GM18861 (cell line): ENCODE results near the gene SMAD5.

Experiments
- ATAC-seq: cut with Tn5 transposase; IDR thresholded peaks from one replicate; pipeline ENCODE4 v1.9.1; 2021; ENCODE audit not compliant: unreplicated experiment

Gene SMAD5

DNA sequence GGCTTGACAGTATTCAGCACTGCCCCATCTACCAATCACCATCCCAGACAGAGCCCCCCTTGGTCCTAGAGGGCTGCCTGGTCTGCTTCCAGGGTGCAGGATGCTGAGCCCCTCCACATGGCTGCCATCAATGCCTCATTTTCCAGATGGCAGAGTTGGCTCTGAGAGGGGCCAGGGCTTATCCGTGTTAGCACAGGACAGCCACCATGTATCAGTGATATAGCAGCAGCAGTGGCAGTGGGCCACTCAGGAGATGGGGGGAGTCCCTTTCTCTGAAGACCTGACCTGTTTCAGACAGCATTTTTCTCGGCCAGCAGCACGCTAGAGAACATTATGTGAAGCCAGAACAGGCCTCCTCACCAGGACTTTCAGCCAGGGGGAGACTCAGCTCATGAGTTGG lies 61.9 kb downstream of the SMAD5 start:
- no peak for ATAC-seq

DNA sequence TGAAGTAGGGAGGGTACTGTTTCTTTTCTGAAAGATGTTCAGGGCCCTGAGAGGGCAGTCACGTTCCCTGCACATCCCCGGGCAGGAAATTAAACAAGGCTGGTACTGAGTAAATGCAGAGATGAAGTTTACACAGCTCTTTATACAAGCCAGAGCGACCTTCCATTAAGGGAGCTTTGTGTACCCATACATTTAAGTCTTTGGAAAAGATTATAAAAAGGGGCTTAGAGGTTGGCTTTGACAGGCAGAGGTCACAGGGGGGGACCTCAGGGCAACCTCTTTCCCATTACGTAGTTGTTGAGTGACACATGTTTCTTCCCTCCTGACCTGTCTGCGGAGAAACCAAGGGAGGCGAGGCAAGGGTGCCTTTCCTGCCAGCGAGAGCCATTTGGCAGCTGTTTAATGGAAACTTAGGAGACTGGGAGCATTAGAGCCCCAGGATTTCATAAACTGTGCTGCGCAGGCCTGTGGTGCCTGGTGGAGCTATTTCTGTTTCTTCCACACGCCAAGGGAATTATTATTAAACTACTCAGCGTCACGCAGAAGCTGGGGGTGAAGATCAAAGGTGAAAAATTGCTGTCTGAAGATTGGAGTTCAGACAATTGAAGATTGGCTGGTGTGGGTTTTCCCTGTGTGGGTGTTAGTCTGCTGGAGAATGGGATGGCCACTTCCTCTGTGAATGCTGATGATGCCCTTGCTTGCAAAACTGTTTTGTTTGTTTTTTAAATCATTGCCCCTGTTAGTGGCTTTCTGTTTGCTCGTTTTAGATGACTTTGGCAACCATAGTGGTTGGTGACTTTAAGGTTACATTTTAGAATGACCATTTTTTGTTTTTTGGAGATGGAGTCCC lies 63.6 kb downstream of the SMAD5 start:
- no peak for ATAC-seq

DNA sequence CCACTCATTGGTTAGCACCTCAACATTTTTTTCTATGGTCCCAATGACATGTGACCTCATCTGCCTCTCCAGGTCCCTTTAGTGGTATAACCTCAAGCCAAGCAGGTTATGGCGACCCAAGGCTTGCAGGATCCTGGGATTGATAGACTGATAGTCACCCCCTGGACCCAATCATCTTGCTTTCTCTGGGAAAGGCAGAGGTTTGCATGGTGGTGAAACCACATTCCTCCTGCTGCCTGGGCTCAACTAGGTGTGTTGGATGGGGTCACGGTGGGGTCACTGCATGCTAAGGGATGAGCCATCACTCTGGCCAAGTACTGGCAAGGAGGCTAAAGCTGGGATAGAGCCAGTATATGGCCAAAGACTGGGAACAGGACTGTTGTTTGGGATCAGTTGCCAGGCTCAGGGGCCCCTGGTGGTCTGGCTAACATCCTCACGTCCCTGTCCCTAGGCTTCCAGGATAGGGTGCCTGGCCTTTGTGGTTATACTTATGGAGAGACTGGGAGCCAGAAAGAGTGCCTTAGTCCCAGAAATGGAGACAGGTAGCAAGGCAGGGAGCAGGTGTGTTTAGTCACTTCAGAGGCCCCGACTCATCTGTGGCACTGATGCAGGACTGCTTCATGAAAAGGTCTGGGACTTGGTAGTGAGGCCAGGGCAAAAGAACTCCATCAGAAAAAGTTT lies 65.0 kb downstream of the SMAD5 start:
- ATAC-seq, result no peak

DNA sequence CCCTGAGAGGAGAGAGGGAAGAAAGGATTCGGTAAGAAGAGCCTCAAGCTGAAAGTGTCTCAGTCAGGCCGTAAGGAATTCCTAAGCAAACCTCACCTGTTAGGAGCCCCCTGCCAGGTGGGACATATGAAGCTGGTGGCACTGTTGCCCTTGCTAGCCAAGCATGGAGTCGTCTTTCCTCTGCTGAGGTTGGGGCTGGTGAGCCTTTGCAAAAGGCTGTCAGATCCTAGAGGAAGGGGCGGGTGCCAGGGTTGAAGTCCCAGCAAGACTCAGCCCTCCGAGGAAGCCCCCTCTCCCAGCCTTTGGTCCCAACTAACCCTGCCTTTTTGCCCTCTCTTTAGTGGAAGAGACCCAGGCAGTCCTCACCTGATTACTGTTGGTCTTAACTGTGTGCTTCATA lies 65.8 kb downstream of the SMAD5 start:
- ATAC-seq, result no peak

DNA sequence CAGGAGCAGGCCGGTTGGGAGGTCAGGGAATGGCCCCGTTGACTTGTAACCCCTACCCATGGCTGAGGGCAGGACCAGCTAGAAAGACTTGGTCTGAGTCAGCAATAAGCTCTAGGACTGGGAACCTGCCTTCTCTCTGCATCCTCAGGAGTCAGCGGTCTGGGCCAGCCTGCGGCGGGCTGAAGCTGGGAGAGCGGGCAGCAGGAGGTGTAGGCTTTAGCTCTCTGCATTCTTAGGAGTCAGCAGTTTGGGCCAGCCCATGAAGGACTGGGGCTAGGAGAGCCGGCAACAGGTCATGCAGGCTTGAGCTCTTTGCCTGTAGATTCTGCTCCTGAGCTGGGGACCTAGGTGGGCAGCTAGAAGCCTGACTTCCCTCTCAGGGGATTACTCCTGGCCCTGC lies 66.8 kb downstream of the SMAD5 start:
- ATAC-seq, result no peak

DNA sequence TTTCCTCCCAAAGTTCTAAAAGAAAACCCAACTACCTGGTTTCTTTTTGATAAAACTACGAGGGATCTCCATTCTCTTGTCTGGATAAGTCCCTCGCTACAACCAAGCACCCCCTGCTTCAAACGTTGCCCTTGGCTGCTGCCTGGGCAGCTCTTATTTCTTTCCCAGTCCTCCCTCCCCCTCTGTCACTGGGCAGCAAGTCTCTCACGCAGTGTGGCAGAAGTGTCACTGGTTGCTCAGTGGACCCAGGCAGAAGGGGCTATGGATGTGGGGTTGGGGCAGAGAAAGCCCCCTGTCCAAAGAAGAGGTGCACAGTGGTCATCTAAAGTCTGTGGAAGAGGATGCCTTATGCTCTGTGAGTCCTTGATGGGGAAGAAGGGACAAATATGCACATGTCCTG lies 67.5 kb downstream of the SMAD5 start:
- no peak for ATAC-seq

DNA sequence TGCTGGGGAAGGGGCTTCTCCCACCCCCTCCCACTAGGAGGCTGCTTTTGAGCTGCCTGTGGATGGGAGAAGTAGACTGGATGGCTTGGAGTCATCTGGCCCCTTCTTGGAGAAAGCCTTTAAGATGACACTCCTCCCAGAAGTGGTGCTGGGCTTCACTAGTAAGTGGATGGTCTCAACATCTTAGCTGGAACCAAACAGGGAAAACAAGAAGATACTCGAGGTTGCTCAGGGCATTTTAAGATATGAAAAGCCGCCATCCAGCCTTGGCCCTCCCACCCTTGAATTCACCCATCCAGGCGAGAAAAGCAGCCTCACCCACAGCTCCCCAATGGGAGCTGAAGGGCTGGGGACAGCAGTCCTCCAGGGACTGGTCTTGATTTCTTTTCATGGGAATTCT lies 68.1 kb downstream of the SMAD5 start:
- no peak for ATAC-seq

DNA sequence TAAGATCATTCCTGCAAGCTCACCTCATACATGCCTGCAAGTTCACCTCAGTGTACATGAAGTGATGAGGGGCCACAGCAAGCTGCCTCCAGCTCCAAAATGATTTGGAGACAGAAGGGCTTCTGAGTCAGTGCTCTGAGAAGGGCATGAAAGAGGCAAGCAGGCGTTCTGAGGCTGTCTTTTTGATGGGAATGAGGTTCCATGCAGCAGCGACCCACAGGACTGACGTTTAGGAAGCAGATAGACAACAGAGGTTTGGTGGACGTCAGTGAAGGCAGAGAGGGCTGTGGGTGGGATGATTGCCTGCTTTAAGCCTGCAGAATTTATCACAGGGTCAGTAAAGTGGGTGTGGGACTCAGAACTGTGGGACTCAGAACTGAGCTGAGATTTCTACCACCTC lies 69.2 kb downstream of the SMAD5 start:
- ATAC-seq, result no peak

DNA sequence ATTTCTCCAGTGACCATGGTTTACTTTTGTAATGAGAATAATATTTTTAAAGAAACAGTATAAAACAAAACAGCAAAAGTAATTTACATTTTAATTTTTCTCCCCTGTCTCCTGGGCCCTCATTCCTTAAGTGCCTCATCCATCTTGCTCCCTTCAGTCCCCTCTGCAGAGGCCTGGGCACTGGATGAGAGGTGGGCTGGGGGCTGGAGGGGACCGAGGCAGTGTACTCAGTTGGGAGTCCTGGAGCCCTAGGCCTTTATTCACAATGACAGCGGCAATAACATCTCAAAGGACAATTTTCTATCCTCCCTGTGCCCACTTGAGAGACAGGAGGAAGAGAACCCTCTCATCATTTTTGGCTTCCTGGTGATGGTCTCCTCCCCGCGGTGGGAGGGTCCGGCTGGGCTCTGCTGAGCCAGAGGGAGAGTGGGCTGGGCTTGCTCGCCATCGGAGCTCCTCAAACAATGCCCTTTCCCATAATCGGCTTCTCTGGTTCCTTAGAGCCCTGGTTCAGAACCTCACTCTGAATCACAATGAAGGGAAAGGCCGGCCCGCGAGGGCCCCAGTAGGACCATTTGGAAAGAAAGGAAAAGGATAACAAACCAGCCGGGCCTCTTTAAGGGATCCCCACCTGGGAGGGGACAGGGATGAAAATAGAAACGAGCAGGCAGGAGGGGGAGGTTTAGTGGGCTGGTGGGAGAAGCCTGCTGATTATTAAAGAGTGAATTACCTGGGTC lies 70.0 kb downstream of the SMAD5 start:
- ATAC-seq, result no peak

DNA sequence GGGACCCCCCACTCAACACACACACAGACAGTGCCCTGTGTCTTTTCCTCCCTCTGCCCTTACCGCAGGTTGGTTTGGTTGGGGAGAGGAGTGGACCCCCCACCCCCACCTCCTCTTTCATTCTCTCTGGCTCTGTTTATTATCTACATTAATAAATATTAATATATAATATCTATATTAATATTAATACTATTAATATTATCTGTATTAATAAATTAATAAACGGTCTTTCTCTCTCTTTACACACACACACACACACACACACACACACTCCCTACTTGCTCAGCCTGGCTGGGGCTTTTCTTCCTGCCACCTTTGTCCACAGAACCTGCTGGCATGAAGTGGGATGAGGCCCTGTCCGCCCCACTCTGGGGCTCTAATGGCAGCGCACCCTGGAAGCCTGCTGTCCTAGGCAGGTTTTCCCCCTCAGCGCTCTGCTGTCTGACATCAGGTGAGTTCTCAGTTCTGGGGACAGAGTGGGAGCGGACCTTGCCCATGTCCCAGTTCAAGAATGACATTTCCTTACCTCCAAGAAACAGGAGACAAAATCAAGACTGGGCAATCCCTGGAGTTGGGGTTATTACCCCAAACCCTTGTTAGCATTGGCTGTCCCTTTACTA lies 70.8 kb downstream of the SMAD5 start:
- ATAC-seq, result no peak

DNA sequence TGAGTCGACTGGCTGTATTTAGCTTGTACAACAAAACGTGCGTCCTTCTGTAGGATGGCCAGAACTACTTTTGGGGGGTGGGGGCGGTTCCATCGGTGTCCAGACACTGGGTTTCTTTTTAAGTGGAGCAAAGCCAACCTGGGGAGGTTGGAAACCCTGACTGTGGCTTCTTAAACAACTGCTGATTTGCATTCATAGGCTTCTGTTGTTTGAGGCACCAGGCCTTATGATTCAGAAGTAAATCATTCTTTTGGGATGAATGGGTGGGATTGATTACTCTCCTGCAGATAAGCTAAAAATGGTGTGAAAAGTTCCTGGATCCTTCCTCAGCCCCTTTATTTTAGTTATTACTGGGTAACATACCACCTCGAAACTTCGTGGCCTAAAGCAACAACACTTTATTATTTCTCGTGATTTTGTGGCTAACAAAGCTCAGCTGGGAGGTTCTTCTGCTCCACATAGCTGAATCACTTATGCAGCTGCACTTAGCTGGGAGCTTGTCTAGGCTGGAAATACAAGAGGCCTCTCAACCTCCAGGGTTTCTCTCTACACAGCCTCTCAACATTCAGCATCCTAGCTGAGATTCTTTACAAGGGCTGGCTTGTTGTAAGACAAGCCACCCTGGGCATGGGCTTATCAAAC lies 72.5 kb downstream of the SMAD5 start:
- ATAC-seq, result no peak

DNA sequence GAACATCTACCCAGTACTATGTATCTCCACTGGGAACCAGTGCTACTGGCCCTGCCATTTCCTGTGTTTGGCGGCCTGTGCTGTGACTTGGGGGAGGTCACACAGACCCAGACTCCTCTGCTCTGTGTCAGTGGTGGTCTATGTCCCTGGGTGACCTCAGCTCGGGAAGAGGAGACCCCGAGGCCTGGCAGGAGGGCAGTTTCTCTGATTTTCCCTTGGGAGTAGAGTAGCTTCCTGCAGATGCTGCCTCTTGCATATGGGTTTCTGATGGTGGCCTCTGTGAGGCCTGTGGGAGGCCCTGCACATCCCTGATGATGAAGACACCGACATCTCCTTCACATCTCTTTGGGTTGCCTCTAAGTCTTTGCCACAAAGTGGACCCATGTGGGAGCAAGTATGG lies 73.3 kb downstream of the SMAD5 start:
- no peak for ATAC-seq

DNA sequence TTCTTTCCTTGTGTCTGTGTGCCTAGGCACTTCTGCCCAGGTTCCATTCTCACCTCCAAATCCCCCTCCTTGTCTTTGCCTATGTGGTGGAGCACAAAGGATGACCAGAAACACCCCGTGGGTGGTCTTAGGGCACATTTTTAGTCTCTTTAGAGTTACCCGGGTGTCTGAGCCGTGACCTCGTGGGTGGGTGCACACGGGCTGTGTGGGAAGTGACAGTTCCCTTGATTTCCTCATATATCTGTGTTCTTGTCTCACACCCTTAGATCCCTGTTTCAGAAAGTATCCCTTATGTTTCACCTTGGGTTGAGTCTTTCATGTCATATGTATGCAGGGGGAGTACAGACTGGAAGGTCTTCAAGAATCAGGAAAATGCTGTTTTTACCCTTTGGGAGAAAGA lies 73.7 kb downstream of the SMAD5 start:
- no peak for ATAC-seq

DNA sequence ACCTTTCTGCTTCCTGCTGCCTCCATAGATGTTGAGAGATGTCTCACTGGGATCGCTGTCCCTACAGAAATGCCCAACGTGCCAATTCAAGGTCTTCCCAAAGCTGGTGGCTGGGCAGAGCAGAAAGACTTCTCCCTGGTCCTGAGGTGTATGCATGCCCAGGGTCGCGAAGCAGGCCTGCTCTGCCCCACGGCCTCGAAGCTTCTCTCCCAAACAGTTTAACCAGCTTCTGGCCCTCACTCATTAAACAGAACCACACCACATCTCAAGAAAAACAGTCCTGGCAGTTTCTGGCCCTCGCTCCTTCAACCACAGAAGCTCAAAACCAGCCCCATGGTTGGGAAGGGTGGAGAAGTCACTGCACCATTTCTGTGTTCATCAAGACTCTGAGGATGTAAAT lies 75.0 kb downstream of the SMAD5 start:
- ATAC-seq, result no peak

DNA sequence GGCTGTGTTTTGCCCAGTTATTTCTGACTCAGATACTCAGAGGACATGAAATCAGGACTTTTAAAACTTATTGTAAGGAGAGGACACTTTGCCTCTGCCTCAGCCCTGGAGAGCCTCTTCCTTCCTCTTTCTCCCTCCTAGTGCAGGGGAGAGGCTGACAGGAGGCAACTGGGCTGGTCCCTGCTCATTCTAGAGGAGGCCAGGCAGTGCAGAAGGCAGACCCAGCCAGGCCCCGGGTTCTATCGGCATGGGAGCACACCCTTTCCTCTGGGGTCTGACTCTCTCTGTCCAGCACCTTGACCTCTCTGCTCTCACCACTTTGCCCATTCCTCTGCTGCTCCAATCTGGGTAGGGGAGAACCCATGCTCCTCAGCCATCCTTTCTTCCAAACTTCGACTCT lies 76.3 kb downstream of the SMAD5 start:
- ATAC-seq, result no peak

DNA sequence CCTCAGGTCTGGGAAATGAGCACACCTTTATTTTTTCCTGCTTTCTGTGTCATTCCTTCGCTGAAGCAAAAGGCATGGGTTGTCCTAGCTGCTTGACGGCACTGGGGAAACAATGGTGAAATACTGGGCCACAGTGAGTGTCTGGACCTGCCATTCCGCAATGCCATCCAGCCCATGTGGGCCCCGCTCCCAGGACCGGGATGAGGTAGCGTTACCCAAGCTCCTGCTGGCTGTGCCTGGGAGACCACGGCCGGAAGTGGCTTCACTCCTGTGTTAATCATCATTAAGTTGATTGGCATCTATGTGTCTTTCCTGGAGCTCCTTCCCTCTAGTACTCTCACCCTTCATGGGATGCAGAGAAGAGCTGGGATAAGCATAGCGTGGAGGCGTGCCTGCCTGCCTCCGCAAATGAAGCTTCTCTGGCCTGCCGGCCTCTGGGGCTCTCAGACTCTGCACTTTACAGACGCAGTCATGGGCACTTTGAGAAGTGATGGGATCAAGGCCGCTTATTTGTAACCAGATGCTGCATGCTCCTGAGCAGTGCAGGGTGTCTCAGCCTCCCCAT lies 76.8 kb downstream of the SMAD5 start:
- no peak for ATAC-seq

DNA sequence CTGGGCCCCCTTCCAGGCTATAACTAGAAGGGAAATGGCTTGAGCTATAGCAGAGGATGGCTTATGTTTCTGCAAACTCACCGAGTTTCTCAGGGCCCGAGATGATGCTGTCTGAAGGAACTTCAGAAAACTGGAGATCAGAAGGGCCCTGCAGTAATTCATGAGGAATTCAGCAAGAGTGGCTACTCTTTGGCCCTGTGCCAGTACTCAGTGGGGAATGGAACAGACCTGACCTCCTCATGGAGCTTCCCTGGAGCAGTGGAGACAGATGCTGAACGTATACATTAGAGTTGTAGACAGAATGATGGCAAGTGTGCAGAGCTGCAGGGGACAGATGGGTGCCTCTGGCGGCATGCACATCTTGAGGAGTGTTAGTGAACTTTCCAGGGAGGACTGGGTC lies 77.6 kb downstream of the SMAD5 start:
- ATAC-seq, result no peak

DNA sequence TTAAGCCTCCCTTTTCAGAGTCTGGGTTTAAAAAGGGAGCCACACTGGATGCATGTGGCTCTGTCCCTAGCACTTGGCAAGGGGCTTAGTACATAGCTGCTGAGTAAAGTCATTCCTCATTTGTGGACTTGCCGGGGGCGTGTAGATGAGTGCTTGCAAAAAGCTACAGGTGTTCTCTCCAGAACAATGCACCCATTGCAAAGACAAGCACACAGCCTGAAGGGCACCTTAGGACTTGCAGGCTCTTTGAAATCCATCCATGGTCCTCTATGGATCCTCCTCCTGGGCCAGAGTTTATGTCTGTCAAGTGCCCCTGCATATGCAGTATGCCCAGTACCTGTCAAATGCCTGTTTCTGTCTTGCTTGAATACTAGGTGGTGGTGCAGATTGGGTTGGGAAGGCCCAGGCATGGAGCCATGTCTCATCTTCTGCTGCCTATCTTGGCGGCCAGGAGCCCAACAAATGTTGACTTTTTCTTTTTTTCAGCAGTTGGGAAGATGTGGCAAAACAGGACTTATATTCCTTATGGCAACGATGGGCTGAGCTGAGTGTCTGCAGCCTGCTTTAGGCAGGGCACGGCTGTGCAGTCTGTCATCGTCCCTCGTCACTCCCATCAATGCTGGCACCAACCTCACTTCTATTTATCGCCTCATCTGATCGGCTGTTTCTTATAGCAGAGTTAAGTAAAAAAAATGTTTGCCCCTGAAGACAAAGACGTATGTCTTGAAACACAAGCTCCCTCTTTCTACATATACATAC lies 78.8 kb downstream of the SMAD5 start:
- ATAC-seq, result no peak

DNA sequence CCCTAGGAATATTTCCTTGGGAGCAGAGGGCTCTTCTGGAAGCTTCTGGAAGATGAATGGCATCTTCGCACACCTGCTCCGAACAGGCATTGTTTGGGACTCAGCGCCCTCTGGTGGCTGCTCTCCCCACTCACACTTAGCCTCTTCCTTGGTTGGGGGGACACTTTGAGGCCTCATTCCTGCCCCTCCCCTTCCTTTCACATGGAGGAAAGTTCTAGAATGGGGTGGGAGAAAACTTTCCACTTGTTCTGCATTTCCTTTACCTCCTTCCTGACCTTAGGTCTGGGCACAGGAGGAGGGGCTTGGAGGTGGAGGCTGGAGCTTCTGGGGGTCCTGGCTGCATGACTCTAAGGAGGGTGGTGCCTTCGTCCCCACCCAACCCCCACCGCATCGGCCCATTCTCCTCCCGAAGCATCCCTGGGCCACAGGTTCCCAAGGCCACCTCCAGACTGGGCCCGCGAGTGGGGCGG lies 79.6 kb downstream of the SMAD5 start:
- no peak for ATAC-seq

DNA sequence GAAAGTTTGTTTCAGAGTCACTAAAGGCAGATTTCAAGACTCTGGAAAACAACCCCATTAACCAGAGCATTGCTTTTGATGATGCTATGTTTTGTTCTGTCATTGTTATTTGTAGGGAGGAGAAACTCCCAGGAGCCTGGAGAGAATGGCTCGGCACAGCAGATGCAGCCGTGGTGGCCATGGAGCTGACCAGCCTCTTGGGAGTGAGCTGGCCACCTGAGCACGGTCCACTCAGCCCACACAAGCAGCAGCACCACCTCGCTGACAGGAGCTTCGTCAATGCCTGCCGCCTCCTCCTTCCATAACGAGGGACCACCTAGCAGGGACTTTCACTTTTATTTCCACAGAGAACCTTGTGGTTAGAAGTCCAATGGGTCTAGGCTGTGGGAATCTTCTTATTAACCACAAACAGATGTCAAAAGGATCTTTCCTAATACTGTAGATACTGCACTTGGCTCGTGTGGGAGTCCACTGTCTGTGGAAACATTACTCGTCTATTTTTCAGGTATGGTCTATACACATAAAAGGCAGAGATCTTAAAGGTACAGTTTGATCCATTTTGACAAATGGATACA lies 81.4 kb downstream of the SMAD5 start:
- ATAC-seq, result no peak
